T-helper 2 cell treated with Interferon-gamma antibody and Interleukin-4, amounts not matched to agents 5 μg/mL and 100 μg/mL, for 36 hours (primary cell): ENCODE measurements around the gene HDAC5.
A peak's percentile ranks its signal among the peaks of the same experiment; 100 is the strongest.
"Not testable (repeated sequence)": the region's sequence is repeated elsewhere in the genome, so short reads cannot be mapped to it uniquely, and the experiment has no call there.

ENCODE experiments used
- DNase-seq: peaks from one replicate; pipeline ENCODE4 v3.0.0; 2021; ENCODE audit warnings: low spot score
- H3K27ac Mint-ChIP-seq: one replicate; pipeline ENCODE4 v1.8.0; 2021; ENCODE audit warnings: mild to moderate bottlenecking, mixed read lengths
- H3K27me3 Mint-ChIP-seq: one replicate; pipeline ENCODE4 v1.8.0; 2021; ENCODE audit warnings: low read depth, mixed read lengths
- H3K36me3 Mint-ChIP-seq: one replicate; pipeline ENCODE4 v1.8.0; 2021; ENCODE audit warnings: low read depth, mixed read lengths
- H3K4me1 Mint-ChIP-seq: one replicate; pipeline ENCODE4 v1.8.0; 2021; ENCODE audit warnings: low read depth, mixed read lengths
- H3K4me3 Mint-ChIP-seq: one replicate; pipeline ENCODE4 v1.8.0; 2022; ENCODE audit warnings: mild to moderate bottlenecking, moderate library complexity, mixed read lengths
- H3K9me3 Mint-ChIP-seq: one replicate; pipeline ENCODE4 v1.8.0; 2021; ENCODE audit warnings: mixed read lengths

HDAC5 gene

DNA sequence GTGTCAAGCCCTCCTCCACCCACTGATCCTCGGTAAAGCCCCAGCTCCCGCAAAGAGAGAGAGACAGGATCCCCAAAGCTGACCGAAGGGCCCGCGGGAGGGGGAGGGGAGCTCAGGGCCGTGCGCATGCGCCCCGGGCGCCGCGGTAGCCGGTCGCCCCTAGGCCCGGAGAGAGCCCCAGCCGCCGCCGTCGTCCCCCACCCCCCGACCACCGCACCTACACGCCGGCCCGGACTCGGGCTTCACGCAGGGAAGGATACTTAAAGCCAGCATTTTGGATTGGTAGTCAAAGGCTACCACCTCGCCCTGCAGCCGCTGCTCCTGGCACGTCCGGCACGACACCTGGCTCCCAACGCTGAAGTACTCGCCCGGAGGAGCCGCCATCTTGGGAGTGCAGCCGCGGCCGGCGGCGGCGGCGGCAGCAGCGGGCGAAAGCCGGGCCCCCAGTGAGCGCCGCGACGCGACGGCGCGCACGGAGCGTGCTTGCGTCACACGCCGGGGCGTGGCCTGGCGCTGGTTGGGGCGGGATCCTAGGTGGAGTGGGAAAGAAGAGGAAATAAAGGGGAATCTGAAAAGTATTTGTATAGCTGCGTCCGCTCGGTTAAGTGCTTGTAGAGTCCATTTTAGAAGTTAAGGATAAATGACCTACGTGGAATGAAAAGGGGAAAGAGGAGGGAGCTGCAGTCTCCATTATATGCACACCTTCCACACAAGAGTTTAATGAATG, 57.1 kb downstream of the HDAC5 start, which contains the start of gene LSM12:
TSS of gene LSM12 (minus strand) at position 468 of the 727 bp plus-strand sequence. CDS start at position 384, 84 bp downstream.
- H3K9me3 Mint-ChIP-seq, result no peaks in the 10 kb centered on the region
- peaks cover 38% of the 10 kb centered on the region for H3K4me1 Mint-ChIP-seq
- peak within 1 kb of the TSS; percentile 92 for H3K27ac Mint-ChIP-seq
- H3K36me3 Mint-ChIP-seq, result peaks cover 18% of the 10 kb centered on the region
- H3K4me3 Mint-ChIP-seq, result peak within 1 kb of the TSS; percentile 91
- DNase-seq, result peak; percentile 92
- no peaks in the 10 kb centered on the region for H3K27me3 Mint-ChIP-seq

DNA sequence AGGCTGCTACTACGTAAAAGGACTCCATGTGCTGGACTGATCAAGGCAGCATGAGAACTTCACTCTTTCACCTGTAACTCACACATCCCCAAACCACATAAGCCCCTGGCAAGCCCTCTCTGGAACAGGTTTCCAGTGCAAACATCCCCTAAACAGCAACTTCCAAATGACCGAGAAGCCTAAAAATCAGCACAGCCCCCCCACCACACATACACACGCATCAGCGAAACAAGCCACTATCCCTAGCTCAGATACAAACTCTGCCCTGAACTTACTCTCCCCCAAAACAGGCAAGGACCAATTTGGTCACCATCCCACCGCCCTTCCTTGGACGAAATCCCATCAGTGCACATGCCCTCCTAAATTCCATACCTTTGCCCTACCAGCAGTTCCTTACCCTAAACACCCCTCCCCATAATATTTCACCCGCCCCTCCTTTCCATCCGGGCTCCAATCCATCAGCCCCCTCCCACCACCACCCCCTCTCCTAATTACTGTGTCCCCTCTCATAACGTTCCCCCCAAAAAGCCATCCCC, 57.7 kb downstream of the HDAC5 start:
- peaks cover 36% of the 10 kb centered on the region for H3K4me1 Mint-ChIP-seq
- peak; percentile 20 for DNase-seq
- no peaks in the 10 kb centered on the region for H3K9me3 Mint-ChIP-seq
- H3K27me3 Mint-ChIP-seq, result no peaks in the 10 kb centered on the region
- peak overlapping the region; percentile 91 for H3K4me3 Mint-ChIP-seq
- peak overlapping the region; percentile 90 for H3K27ac Mint-ChIP-seq
- H3K36me3 Mint-ChIP-seq, result peaks cover 21% of the 10 kb centered on the region

DNA sequence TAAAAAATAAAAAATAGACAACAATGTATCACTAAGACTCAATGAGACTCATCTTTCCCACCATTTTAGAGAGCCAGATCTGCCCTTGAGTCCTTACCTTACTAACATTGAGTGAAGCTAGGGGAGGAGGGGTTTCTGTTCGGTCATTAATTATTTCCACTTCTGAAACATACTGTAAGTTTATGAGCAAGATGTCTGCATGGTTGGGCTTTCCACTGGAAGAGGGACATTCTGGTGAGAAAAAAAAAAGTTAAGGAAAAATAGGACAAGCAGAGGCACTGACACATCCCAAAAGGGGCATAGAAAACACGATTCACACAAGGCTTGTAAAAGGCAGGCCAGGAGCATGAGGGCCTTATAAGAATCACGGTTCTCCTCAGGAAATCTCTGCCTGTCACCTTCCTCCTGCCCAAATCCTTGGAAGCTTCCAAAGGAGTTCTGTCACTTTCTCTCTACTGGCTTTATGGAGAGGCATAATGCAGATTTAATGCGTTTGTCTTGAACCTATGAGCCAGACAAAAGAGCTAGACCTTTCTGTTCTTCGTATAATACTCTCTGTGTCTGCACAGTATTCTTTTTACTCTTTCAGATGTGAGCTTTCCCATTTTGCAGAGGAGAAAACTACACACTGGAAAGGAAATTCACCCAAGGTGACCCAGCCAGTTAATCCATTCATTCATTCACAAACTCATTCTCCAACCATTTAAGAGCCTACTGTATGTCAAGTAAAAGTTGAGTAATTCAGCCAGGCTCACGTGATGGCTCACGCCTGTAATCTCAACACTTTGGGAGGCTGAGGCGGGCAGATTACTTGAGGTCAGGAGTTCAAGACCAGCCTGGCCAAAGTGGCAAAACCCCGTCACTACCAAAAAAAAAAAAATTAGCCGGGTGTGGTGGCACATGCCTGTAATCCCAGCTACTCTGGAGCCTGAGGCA, 59.5 kb downstream of the HDAC5 start:
- peaks cover 37% of the 10 kb centered on the region for H3K4me1 Mint-ChIP-seq
- peaks cover 35% of the 10 kb centered on the region for H3K36me3 Mint-ChIP-seq
- H3K27ac Mint-ChIP-seq, result no peak overlapping the region
- no peaks in the 10 kb centered on the region for H3K9me3 Mint-ChIP-seq
- H3K4me3 Mint-ChIP-seq, result peak overlapping the region; percentile 28
- H3K27me3 Mint-ChIP-seq, result no peaks in the 10 kb centered on the region
- DNase-seq, result no peak

DNA sequence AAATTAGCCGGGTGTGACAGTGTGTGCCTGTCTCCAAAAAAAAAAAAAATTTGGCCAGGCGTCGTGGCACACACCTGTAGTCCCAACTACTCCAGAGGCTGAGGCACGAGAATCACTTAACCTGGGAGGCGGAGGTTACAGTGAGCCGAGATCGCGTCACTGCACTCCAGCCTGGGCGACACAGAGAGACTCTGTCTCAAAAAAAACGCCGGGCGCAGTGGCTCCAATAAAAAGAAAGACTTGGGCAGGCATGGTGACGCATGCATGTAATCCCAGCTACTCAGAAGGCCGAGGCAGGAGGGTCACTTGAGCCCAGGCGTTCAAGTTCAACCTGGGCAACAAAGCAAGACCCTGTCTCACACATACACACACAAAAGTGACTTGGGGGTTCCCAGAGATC, 60.6 kb downstream of the HDAC5 start:
- H3K4me3 Mint-ChIP-seq, result no peak overlapping the region
- peaks cover 37% of the 10 kb centered on the region for H3K4me1 Mint-ChIP-seq
- no peak for DNase-seq
- no peaks in the 10 kb centered on the region for H3K9me3 Mint-ChIP-seq
- H3K27ac Mint-ChIP-seq, result no peak overlapping the region
- no peaks in the 10 kb centered on the region for H3K27me3 Mint-ChIP-seq
- H3K36me3 Mint-ChIP-seq, result peaks cover 42% of the 10 kb centered on the region

DNA sequence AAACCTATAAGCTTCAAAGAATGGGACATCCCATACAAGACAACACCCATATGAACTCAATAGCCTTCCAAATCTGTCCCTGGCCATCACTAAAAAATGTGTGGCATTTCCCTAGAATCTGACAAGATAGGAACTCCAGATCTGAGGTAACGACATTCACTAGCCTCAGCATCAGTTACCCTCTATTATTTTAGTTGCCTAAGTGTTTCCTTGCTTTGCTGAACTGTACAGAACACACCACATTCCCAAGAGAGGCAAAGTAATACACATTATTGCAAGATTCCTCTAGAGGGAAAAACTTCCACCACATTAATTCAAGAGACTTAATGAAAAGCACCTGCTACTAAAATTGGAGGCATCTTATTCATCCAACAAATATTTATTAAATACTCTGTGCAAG, 62.0 kb downstream of the HDAC5 start:
- H3K27ac Mint-ChIP-seq, result no peak overlapping the region
- H3K27me3 Mint-ChIP-seq, result no peaks in the 10 kb centered on the region
- no peak overlapping the region for H3K4me3 Mint-ChIP-seq
- no peak for DNase-seq
- no peaks in the 10 kb centered on the region for H3K9me3 Mint-ChIP-seq
- peaks cover 29% of the 10 kb centered on the region for H3K4me1 Mint-ChIP-seq
- peaks cover 44% of the 10 kb centered on the region for H3K36me3 Mint-ChIP-seq

DNA sequence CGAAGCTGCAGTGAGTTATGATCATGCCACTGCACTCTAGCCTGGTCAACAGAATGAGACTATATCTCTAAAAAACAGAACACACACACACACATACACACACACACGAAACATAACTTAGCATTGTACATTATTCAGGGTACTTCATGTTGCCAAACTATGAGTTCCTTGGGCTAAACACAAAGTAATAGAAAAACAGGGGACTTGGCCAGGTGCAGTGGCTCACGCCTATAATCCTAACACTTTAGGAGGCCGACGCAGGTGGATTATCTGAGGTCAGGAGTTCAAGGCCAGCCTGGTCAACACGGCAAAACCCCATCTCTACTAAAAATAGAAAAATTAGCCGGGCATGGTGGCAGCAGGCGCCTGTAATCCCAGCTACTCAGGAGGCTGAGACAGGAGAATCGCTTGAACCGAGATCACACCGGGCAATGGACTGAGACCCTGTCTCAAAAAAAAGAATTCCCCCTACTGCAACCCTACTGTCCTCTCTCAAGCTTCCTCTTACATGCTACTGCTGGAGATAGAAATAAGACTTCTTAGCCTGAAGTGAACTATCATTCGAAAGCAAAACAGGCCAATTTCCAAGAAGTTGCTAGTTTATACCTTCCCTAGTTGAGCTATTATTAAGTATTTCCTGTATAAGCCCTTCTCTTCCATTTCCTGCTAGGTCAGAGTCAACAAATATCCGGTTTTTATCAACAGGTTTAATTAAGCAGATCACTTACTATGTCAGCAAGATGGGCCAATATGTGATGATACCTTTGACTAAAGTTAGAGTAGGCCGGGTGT, 64.1 kb downstream of the HDAC5 start:
- H3K27me3 Mint-ChIP-seq, result no peaks in the 10 kb centered on the region
- no peaks in the 10 kb centered on the region for H3K9me3 Mint-ChIP-seq
- H3K4me1 Mint-ChIP-seq, result peaks cover 26% of the 10 kb centered on the region
- peaks cover 44% of the 10 kb centered on the region for H3K36me3 Mint-ChIP-seq
- DNase-seq, result no peak
- H3K4me3 Mint-ChIP-seq, result no peak overlapping the region
- peak overlapping the region; percentile 41 for H3K27ac Mint-ChIP-seq

DNA sequence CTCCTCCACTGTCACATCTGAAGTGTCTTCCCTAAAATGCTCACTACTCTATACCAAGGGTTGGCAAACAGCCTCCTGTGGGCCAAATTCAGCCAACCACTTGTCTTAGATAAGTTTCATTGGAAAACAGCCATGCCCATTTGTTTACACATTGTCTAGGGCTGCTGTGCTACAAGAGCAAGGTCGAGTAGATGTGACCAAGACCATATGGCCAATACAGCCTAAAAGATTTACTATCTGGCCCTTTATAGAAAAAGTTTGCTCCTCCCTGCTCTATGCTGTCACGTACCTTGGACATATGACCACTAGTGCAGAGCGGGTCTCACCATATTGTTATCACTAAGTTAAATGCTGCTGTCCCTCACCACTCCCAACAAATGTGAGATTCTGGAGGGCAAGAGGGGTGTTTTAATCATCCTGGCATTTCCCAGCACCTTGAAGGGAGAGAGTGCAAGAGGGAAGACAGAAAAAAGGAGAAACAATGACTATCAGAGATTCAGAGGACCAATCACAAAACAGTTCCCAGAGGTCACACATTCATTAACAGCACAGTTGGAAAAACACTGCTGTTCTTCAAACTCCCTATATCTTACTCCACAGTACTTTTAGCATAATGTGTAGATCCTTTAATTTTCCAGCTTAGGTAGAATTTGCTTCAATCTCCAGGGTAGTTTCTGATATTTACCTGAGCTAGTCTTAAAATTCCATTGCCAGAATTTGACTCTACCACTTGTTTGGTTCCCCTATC, 70.1 kb downstream of the HDAC5 start:
- H3K9me3 Mint-ChIP-seq, result no peaks in the 10 kb centered on the region
- H3K36me3 Mint-ChIP-seq, result peaks cover 22% of the 10 kb centered on the region
- H3K27me3 Mint-ChIP-seq, result no peaks in the 10 kb centered on the region
- DNase-seq, result no peak
- no peak overlapping the region for H3K4me3 Mint-ChIP-seq
- peaks cover 3% of the 10 kb centered on the region for H3K4me1 Mint-ChIP-seq
- H3K27ac Mint-ChIP-seq, result no peak overlapping the region

DNA sequence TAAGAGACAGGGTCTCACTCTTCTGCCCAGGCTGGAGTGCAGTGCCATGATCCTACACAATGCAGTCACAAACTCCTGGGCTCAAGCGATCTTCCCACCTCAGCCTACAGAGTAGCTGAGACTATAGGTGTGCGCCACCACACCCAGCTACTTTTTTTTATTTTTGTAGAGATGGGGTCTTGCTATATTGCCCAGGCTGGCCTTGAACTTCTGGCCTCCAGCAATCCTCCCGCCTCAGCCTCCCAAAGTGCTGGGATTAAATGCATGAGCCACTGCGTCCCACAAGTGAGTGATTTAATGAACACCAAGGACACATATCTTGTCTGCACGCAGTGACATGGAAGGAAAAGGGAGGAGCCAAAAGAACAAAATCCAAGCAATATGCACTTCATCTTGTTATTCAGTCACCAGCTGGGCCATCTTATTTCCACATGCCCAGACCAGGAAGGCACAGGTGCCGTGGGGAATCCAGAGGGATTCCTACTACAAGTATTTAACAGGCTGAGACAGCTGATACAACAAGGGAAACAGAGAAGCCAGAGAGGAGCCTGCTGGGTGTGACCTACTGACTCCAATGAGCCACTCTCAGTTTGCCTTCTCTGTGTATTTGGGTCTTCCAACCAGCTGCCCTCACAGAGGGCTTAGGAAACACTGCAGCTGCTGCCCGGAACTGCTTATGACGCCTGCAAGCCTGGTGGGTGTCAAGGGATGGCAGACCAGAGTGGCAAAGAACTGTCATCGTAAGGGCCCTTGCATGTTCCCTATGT, 74.0 kb downstream of the HDAC5 start:
- DNase-seq, result no peak
- peaks cover 28% of the 10 kb centered on the region for H3K36me3 Mint-ChIP-seq

DNA sequence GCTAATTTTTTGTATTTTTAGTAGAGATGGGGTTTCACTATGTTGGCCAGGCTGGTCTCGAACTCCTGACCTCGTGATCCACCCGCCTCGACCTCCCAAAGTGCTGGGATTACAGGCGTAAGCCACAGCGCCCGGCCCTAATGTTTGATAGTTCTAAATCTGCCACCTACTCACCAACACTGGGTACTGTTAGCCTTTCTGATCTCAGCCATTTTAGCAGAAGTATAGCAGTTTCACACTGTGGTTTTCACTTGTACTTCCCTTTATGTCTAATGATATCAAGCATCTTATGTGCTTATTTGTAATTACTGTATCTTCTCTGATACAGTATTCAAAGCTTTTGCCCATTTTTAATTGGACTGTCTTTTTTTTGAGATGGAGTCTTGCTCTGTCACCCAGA, 76.5 kb downstream of the HDAC5 start:
- H3K9me3 Mint-ChIP-seq, result not testable (repeated sequence)

More for the DNA sequence above, 74.0 kb downstream of the HDAC5 start:
- Mint-ChIP-seq H3K27ac (no peak overlapping the region), H3K4me3 (no peak overlapping the region), H3K27me3 (no peaks in the 10 kb centered on the region), H3K4me1 (peaks cover 3% of the 10 kb centered on the region), H3K9me3 (no peaks in the 10 kb centered on the region)

DNA sequence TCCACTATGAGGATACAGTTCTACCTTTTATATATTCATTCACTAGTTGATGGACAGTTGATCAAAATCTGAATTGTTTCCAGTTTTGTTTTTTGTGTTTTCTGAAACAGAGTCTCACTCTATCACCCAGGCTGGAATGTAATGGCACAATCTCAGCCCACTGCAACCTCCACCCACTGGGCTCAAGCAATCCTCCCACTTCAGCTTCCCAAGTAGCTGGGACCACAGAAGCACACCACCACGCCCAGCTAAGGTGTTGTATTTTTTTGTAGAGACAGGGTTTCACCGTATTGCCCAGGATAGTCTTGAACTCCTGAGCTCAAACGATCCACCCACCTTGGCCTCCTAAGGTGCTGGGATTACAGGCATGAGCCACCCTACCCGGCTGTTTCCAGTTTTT, 78.0 kb downstream of the HDAC5 start:
- Mint-ChIP-seq H3K27me3 (no peaks in the 10 kb centered on the region), H3K4me3 (no peak overlapping the region), H3K27ac (no peak overlapping the region), H3K4me1 (peaks cover 10% of the 10 kb centered on the region), H3K9me3 (no peaks in the 10 kb centered on the region), H3K36me3 (peaks cover 21% of the 10 kb centered on the region)
- DNase-seq, result no peak

More for the DNA sequence above, 76.5 kb downstream of the HDAC5 start:
- not testable (repeated sequence) for H3K4me1 Mint-ChIP-seq, DNase-seq, H3K27me3 Mint-ChIP-seq, H3K27ac Mint-ChIP-seq, H3K4me3 Mint-ChIP-seq
- peaks cover 18% of the 10 kb centered on the region for H3K36me3 Mint-ChIP-seq

DNA sequence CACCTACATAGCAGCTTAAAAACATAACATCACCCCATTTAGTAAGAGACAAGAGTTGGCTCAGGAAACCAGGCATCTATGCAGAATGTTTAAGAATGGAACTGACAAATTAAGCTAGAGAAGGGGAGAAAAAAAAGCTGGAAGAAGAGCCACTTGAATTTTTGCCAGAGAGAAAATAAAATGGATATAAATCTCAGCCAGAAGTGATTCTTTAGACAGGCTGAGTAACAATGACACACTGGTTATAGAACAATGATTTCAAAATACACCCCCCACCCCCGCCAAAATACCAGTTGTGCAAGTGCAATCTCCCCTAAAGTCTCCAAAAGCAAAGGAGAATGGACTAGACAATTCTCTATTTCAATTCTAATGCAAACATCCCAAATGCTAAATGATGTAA, 79.4 kb downstream of the HDAC5 start:
- DNase-seq, result no peak
- Mint-ChIP-seq H3K9me3 (no peaks in the 10 kb centered on the region), H3K27me3 (no peaks in the 10 kb centered on the region), H3K4me1 (peaks cover 15% of the 10 kb centered on the region), H3K4me3 (no peak overlapping the region), H3K27ac (no peak overlapping the region), H3K36me3 (peaks cover 26% of the 10 kb centered on the region)

DNA sequence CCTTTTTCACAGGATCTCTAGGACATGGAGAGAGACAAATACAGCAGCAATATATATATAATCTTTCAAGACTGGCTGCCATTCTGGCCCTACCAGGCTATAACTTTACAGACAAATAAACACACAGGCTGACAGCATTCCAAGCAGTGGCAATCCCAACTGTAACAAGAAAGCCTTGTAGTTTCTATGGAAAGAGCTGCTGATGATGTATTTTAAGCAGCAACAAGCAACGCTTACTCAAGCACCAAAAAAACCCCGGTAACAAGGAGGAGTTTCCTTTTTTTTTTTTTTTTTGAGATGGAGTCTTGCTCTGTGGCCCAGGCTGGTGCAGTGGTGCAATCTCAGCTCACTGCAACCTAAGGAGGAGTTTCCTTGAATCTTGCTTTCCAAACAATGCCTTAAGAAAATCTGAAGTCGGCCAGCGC, 80.2 kb downstream of the HDAC5 start:
- H3K36me3 Mint-ChIP-seq, result peaks cover 25% of the 10 kb centered on the region
- no peak overlapping the region for H3K4me3 Mint-ChIP-seq
- no peak overlapping the region for H3K27ac Mint-ChIP-seq
- H3K27me3 Mint-ChIP-seq, result no peaks in the 10 kb centered on the region
- DNase-seq, result no peak
- no peaks in the 10 kb centered on the region for H3K9me3 Mint-ChIP-seq
- peaks cover 15% of the 10 kb centered on the region for H3K4me1 Mint-ChIP-seq
